ENCODE results near the gene TNFSF9. TPM values are rescaled to one million over a fixed set of nuclear protein-coding genes. Genes with fewer than 3 reads are reported as not detected.

Gene TNFSF9
- total and polyA plus RNA-seq, 2 of the 8 experiments (the other 6 are each of a cell fraction or from before 2014, with no cell fraction given) = 1.7 to 4.4 TPM

DNA sequence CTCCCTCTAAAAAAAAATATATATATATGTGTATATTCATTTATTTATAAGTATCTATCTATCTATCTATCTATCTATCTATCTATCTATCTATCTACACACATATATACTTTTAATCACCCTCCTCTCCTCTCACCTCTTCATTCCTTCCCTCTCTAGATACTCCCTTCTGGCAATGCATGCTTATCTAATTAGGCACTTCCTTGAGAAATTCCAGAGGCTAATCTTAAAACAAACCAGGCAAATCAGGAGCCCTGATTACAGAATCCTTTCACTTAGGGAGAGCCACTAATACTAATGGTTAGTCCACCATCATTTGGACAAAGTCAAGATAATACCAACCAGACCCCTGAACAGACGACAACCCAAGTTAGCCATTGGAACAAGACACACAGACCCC lies 42.5 kb downstream of the TNFSF9 start (continued):
- TF ChIP-seq EP300 (IDR thresholded peaks at IDR 0.05; ENCODE audit: borderline replicate concordance in 1 of 2, low read depth in 2 of 2, low read length in 2 of 2) (no peak), SUZ12 (IDR thresholded peaks at IDR 0.05; ENCODE audit: low read length) (no peak), GTF2F1 (IDR thresholded peaks at IDR 0.05; ENCODE audit: borderline replicate concordance, low read depth, low read length) (no peak), TAF1 (IDR thresholded peaks at IDR 0.05; ENCODE audit: low read depth, low read length) (no peak), SP2 (IDR thresholded peaks at IDR 0.05; ENCODE audit: low read length) (no peak), MAFK (IDR thresholded peaks at IDR 0.05; ENCODE audit: low read depth, low read length) (no peak), POLR2A (IDR thresholded peaks at IDR 0.05; ENCODE audit: control extremely low read depth in 1 of 2, low read depth in 2 of 2, low read length in 2 of 2) (no peak), HDAC6 (IDR thresholded peaks at IDR 0.05; ENCODE audit: low read depth, low read length) (no peak)

All from H1 (cell line).